NT2/D1 (cell line): ENCODE data around the gene NKX2-2.
A peak's percentile ranks its signal among the peaks of the same experiment; 100 is the strongest.

Source experiments
- DNase-seq: peaks from one replicate; pipeline ENCODE4 v3.0.0-alpha.2; 2011; ENCODE audit warnings: low read depth, low spot score
- H3K27me3 ChIP-seq: 2 replicates; pipeline ENCODE4 v1.6.0; 2011; ENCODE audit warnings: mild to moderate bottlenecking; ENCODE audit not compliant: insufficient read length, insufficient read depth
- H3K36me3 ChIP-seq: 2 replicates; pipeline ENCODE4 v1.6.1; 2011; ENCODE audit warnings: mild to moderate bottlenecking, low read length, mixed read lengths; ENCODE audit not compliant: insufficient read depth, insufficient read length
- H3K4me1 ChIP-seq: 2 replicates; pipeline ENCODE4 v1.5.1; 2011; ENCODE audit not compliant: insufficient read depth, insufficient read length
- H3K4me3 ChIP-seq: 2 replicates; pipeline ENCODE4 v1.5.1; 2011; ENCODE audit warnings: low read depth; ENCODE audit not compliant: insufficient read length
- H3K9ac ChIP-seq: 2 replicates; pipeline ENCODE4 v1.6.0; 2011; ENCODE audit warnings: low read depth; ENCODE audit not compliant: insufficient read length
- H3K9me3 ChIP-seq: 2 replicates; pipeline ENCODE4 v1.5.1; 2011; ENCODE audit warnings: mild to moderate bottlenecking, low read length; ENCODE audit not compliant: insufficient read depth
- SUZ12 ChIP-seq: IDR thresholded peaks from 2 replicates; pipeline ENCODE4 v1.6.1; 2011; ENCODE audit not compliant: insufficient read length, insufficient read depth; ENCODE audit errors: extremely low read depth
- YY1 ChIP-seq: IDR thresholded peaks from 2 replicates; pipeline ENCODE4 v1.6.1; 2011; ENCODE audit not compliant: insufficient read length, insufficient read depth
- ZNF274 ChIP-seq: IDR thresholded peaks from 2 replicates; pipeline ENCODE4 v1.6.1; 2011; ENCODE audit warnings: mild to moderate bottlenecking, low read depth, low read length

Gene NKX2-2

GRCh38 chr20:21513881-21514540 is at the start of gene NKX2-2:
Gene NKX2-2 (minus strand): TSS chr20:21514064. CDS start chr20:21513669, 395 bp downstream.
- Histone ChIP-seq H3K9ac (no peak within 1 kb of the TSS), H3K27me3 (peaks cover 90% of the 10 kb centered on the region), H3K4me1 (peaks cover 13% of the 10 kb centered on the region), H3K4me3 (peak within 1 kb of the TSS; percentile 15), H3K36me3 (no peaks in the 10 kb centered on the region), H3K9me3 (no peaks in the 10 kb centered on the region)
- no peak for DNase-seq
- TF ChIP-seq ZNF274 (no peak), YY1 (no peak), SUZ12 (no peak)

GRCh38 chr20:21562656-21563055 is 48.8 kb upstream of the NKX2-2 start:
- DNase-seq: no peak
- Histone ChIP-seq H3K9me3 (no peaks in the 10 kb centered on the region), H3K27me3 (no peaks in the 10 kb centered on the region), H3K4me1 (no peaks in the 10 kb centered on the region), H3K9ac (no peak overlapping the region), H3K36me3 (no peaks in the 10 kb centered on the region), H3K4me3 (no peak overlapping the region)
- no peak for TF ChIP-seq ZNF274
- TF ChIP-seq SUZ12: no peak
- no peak for TF ChIP-seq YY1

- H3K27me3 ChIP-seq: no peaks in the 10 kb centered on the region
- no peaks in the 10 kb centered on the region for H3K36me3 ChIP-seq
Measured at GRCh38 chr20:21559305-21559704, 45.4 kb upstream of the NKX2-2 start.

GRCh38 chr20:21557241-21558020 is 43.6 kb upstream of the NKX2-2 start:
- no peak overlapping the region for H3K4me3 ChIP-seq
- DNase-seq: no peak
- TF ChIP-seq SUZ12 (no peak), ZNF274 (no peak), YY1 (no peak)
- no peak overlapping the region for H3K9ac ChIP-seq
- H3K36me3 ChIP-seq: no peaks in the 10 kb centered on the region
- H3K27me3 ChIP-seq: no peaks in the 10 kb centered on the region
- no peaks in the 10 kb centered on the region for H3K9me3 ChIP-seq
- no peaks in the 10 kb centered on the region for H3K4me1 ChIP-seq

More at GRCh38 chr20:21559305-21559704, 45.4 kb upstream of the NKX2-2 start:
- no peak overlapping the region for H3K9ac ChIP-seq
- no peaks in the 10 kb centered on the region for H3K9me3 ChIP-seq
- TF ChIP-seq YY1: no peak
- TF ChIP-seq ZNF274: no peak
- no peak for TF ChIP-seq SUZ12
- DNase-seq: no peak
- H3K4me1 ChIP-seq: no peaks in the 10 kb centered on the region
- no peak overlapping the region for H3K4me3 ChIP-seq

GRCh38 chr20:21556398-21556797 is 42.5 kb upstream of the NKX2-2 start:
- no peak for DNase-seq
- no peaks in the 10 kb centered on the region for H3K36me3 ChIP-seq
- no peaks in the 10 kb centered on the region for H3K9me3 ChIP-seq
- H3K4me1 ChIP-seq: no peaks in the 10 kb centered on the region
- TF ChIP-seq SUZ12: no peak
- H3K4me3 ChIP-seq: no peak overlapping the region
- no peak overlapping the region for H3K9ac ChIP-seq
- H3K27me3 ChIP-seq: no peaks in the 10 kb centered on the region

GRCh38 chr20:21555470-21556120 is 41.7 kb upstream of the NKX2-2 start:
- no peaks in the 10 kb centered on the region for H3K4me1 ChIP-seq
- no peak overlapping the region for H3K9ac ChIP-seq
- H3K4me3 ChIP-seq: no peak overlapping the region
- no peaks in the 10 kb centered on the region for H3K27me3 ChIP-seq
- no peaks in the 10 kb centered on the region for H3K9me3 ChIP-seq
- H3K36me3 ChIP-seq: no peaks in the 10 kb centered on the region
- DNase-seq: no peak
- TF ChIP-seq YY1 (no peak), SUZ12 (no peak), ZNF274 (no peak)

GRCh38 chr20:21554985-21555384 is 41.1 kb upstream of the NKX2-2 start:
- TF ChIP-seq SUZ12 (no peak), ZNF274 (no peak), YY1 (no peak)
- no peak overlapping the region for H3K9ac ChIP-seq
- no peak overlapping the region for H3K4me3 ChIP-seq
- no peaks in the 10 kb centered on the region for H3K27me3 ChIP-seq
- no peaks in the 10 kb centered on the region for H3K9me3 ChIP-seq
- H3K36me3 ChIP-seq: no peaks in the 10 kb centered on the region
- DNase-seq: no peak
- no peaks in the 10 kb centered on the region for H3K4me1 ChIP-seq
